Endothelial cell of umbilical vein (primary cell): Measurements from ENCODE around the gene CD58. TPM values are rescaled to one million over a fixed set of nuclear protein-coding genes. Genes with fewer than 3 reads are reported as not detected.
"Not testable (repeated sequence)": the region's sequence is repeated elsewhere in the genome, so short reads cannot be mapped to it uniquely, and the experiment has no call there.

Experiments
- BruUV-seq: library from RNA; stranded (reverse); fragments of 400-500 nt; replicated peaks from 2 replicates; lab custom pipeline; 2021; lab: Mats Ljungman, UMichigan
- CTCF ChIA-PET: fragments of 300-600, 350-600 bp; sonication (Branson Sonifier 250); formaldehyde crosslinking; loops from one replicate; lab custom pipeline; 2021; ENCODE audit warnings: antibody characterized with exemption, inconsistent platforms; lab: Charles Lee
- POLR2A ChIA-PET: fragments of 300-600, 350-600 bp; sonication (Branson Sonifier 250); formaldehyde crosslinking; loops from one replicate; lab custom pipeline; 2021; ENCODE audit warnings: antibody characterized with exemption, inconsistent platforms; lab: Charles Lee
- DNase-seq: peaks from one replicate; pipeline ENCODE4 v3.0.0-alpha.2; 2011; ENCODE audit warnings: low read depth, low spot score
- FAIRE-seq: peaks from 2 replicates; lab custom pipeline; 2011; peaks lifted over from hg19 to GRCh38; lab: Jason Lieb, UNC
- H2AFZ ChIP-seq: 2 replicates; pipeline ENCODE4 v1.6.0; 2012; ENCODE audit warnings: low read depth, low read length, control low read depth, inconsistent platforms
- H3K27ac ChIP-seq: 2 replicates; pipeline ENCODE4 v1.5.1; 2011; ENCODE audit warnings: low read depth, mild to moderate bottlenecking, control low read depth, low read length, moderate library complexity; ENCODE audit not compliant: insufficient read depth
- H3K27me3 ChIP-seq, 2 experiments: 2 replicates each; pipeline versions ENCODE4 v1.6.0 to v1.6.1; 2011; ENCODE audit warnings: low read length in 2 of 2, mixed read lengths in 1 of 2; ENCODE audit not compliant: control insufficient read depth in 2 of 2, insufficient read depth in 2 of 2
- H3K36me3 ChIP-seq, 2 experiments: 2 replicates in 1 of 2; 3 replicates in 1 of 2; pipeline ENCODE4 v1.5.1; 2011; ENCODE audit warnings: low read length in 2 of 2, mild to moderate bottlenecking in 1 of 2, moderate library complexity in 1 of 2; ENCODE audit not compliant: control insufficient read depth in 2 of 2, insufficient read depth in 2 of 2; ENCODE audit errors: extremely low read depth in 1 of 2
- H3K4me1 ChIP-seq: 3 replicates; pipeline ENCODE4 v1.5.1; 2011; ENCODE audit warnings: mild to moderate bottlenecking, low read length; ENCODE audit not compliant: control insufficient read depth, insufficient read depth; ENCODE audit errors: extremely low read depth
- H3K4me2 ChIP-seq: 2 replicates; pipeline ENCODE4 v1.6.1; 2011; ENCODE audit warnings: low read length, control low read depth, mixed read lengths; ENCODE audit not compliant: insufficient read depth
- H3K4me3 ChIP-seq, 3 experiments: fragments of 200-600 bp in 1 of 3; sonication (generic), shearing (Covaris generic) in 1 of 3; replicated peaks in 1 of 3; 2 replicates each; pipeline ENCODE4 v1.5.1; 2011 to 2016; ENCODE audit warnings: control low read depth in 3 of 3, low read length in 3 of 3, mild to moderate bottlenecking in 2 of 3, inconsistent platforms in 1 of 3, low read depth in 1 of 3, moderate library complexity in 1 of 3; ENCODE audit not compliant: insufficient read depth in 1 of 3
- H3K79me2 ChIP-seq: 2 replicates; pipeline ENCODE4 v1.6.0; 2012; ENCODE audit warnings: low read length, inconsistent platforms; ENCODE audit not compliant: control insufficient read depth, insufficient read depth
- H3K9ac ChIP-seq: replicated peaks from 2 replicates; pipeline ENCODE3; 2011; ENCODE audit warnings: low read length, control low read depth; ENCODE audit not compliant: insufficient read depth; ENCODE audit errors: extremely low read depth
- H3K9me1 ChIP-seq: replicated peaks from 3 replicates; pipeline ENCODE4 v1.6.0; 2011; ENCODE audit warnings: mild to moderate bottlenecking, low read length; ENCODE audit not compliant: control insufficient read depth, insufficient read depth; ENCODE audit errors: extremely low read depth
- H3K9me3 ChIP-seq: replicated peaks from 2 replicates; pipeline ENCODE4 v1.5.1; 2012; ENCODE audit warnings: low read length, inconsistent platforms; ENCODE audit not compliant: control insufficient read depth, insufficient read depth
- H4K20me1 ChIP-seq: replicated peaks from 2 replicates; pipeline ENCODE3; 2011; ENCODE audit warnings: mild to moderate bottlenecking, low read length; ENCODE audit not compliant: control insufficient read depth, insufficient read depth; ENCODE audit errors: extremely low read depth
- EZH2 ChIP-seq: IDR thresholded peaks from 2 replicates; pipeline ENCODE4 v1.6.1; 2012; ENCODE audit warnings: borderline replicate concordance, low read depth, mild to moderate bottlenecking, moderate library complexity, low read length, inconsistent platforms; ENCODE audit not compliant: severe bottlenecking
- FOS ChIP-seq: IDR thresholded peaks from 2 replicates; pipeline ENCODE4 v1.6.1; 2011; ENCODE audit warnings: mild to moderate bottlenecking, low read length, moderate library complexity, borderline replicate concordance; ENCODE audit not compliant: insufficient read depth
- GATA2 ChIP-seq: IDR thresholded peaks from 2 replicates; pipeline ENCODE4 v1.7.0; 2011; ENCODE audit warnings: low read depth, mild to moderate bottlenecking, moderate library complexity, mixed read lengths, low read length; ENCODE audit not compliant: insufficient read length, insufficient read depth
- JUN ChIP-seq: IDR thresholded peaks from 2 replicates; pipeline ENCODE4 v1.6.1; 2011; ENCODE audit warnings: borderline replicate concordance, low read depth; ENCODE audit not compliant: insufficient read length, insufficient read depth
- MAX ChIP-seq: IDR thresholded peaks from 2 replicates; pipeline ENCODE4 v1.6.1; 2011; ENCODE audit not compliant: insufficient read depth, insufficient read length
- MYC ChIP-seq: IDR thresholded peaks from one replicate; pipeline ENCODE4 v1.6.1; 2011; ENCODE audit warnings: mild to moderate bottlenecking, low read depth, low read length
- POLR2A ChIP-seq: IDR thresholded peaks from 2 replicates; pipeline ENCODE4 v1.6.1; 2012; ENCODE audit warnings: low read depth, mild to moderate bottlenecking, control low read depth, low read length
- POLR2AphosphoS5 ChIP-seq: IDR thresholded peaks from 2 replicates; pipeline ENCODE4 v1.6.1; 2012; ENCODE audit warnings: low read depth, mild to moderate bottlenecking, control low read depth, low read length, moderate library complexity; ENCODE audit not compliant: insufficient read depth
- dilution Hi-C: fragments of 300-500 bp; cut with MboI; formaldehyde crosslinking; loops from one replicate; pipeline ENCODE4 v1.15.0; 2019; ENCODE audit warnings: low sequenced_read_pairs; ENCODE audit not compliant: extremely low pct_ligation_motif_present
- intact Hi-C: fragments of 100-400 bp; cut with micrococcal nuclease; formaldehyde crosslinking; loops from one replicate; pipeline ENCODE4 v1.10.0; 2022
- polyA plus RNA-seq, 4 experiments: library from polyadenylated mRNA; depleted of rRNA in 3 of 4; stranded (reverse) in 3 of 4; unstranded in 1 of 4; fragments of >200 nt; gene quantifications; 2 replicates each; pipeline versions ENCODE4 v1.2.1 to v1.2.3, GENCODE V29; 2011 to 2012; ENCODE audit warnings: missing spikeins in 1 of 4
- total RNA-seq: library from RNA; stranded (reverse); gene quantifications from 2 replicates; pipeline ENCODE4 v1.2.3, GENCODE V29; 2021
- TF ChIP-seq, protein P1 (sequence below), 2 donors: IDR thresholded peaks; 1 replicate in 1 of 2; 2 replicates in 1 of 2; pipeline ENCODE4 v1.5.1; 2011; ENCODE audit warnings: low read length in 2 of 2, mild to moderate bottlenecking in 2 of 2, moderate library complexity in 2 of 2, control low read depth in 1 of 2, inconsistent platforms in 1 of 2, low read depth in 1 of 2; ENCODE audit not compliant: insufficient read depth in 1 of 2; ENCODE audit errors: extremely low read depth in 1 of 2

CD58 gene
- total and polyA plus RNA-seq, 2 donors (not counting 3 experiments of a cell fraction or from before 2014, with no cell fraction given) = 9.8 to 12.7 TPM

DNA sequence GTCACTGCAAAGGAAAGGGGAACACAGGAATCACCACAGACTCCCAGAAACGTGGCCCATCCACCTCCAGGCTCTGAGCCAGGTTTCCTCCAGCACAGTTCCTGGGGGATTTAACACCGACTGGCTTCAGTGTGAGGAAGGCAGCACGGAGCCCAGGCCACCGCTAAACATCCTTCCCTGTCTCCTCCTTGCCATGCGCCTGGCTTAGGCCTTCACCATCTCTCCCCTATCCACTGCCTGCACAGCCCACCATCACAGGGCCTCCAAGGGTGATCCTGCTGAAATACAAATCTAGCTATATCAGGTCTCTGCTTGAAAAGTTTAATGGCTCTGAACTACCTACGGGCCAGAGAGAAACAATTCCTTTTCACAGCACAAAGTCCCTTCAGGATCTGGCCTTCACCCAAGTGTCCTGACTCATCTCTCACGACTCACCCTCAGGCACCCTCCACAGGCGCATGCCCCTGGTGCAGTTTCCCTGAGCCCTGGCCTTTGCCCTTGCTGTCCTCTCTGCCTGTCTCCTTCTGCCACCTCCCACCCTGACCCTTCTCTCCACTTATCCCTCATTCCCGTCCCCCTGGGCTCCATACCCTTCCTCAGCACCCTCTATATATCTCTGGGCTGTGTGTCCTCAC, 18.4 kb upstream of the CD58 start:
- H2AFZ ChIP-seq, H4K20me1 ChIP-seq, H3K4me3 ChIP-seq, H3K9me3 ChIP-seq, H3K9ac ChIP-seq, intact Hi-C loops, H3K4me2 ChIP-seq, H3K27ac ChIP-seq, DNase-seq, BruUV-seq, H3K9me1 ChIP-seq, H3K4me1 ChIP-seq, H3K27me3 ChIP-seq, H3K79me2 ChIP-seq, dilution Hi-C loops, POLR2A ChIA-PET, H3K36me3 ChIP-seq: not testable (repeated sequence)
- TF ChIP-seq FOS = peak; percentile 18
- peak; percentile 81 for FAIRE-seq
- CTCF ChIA-PET = interaction anchor here (1.9 kb wide), 1 partner anchor 15 kb away, joined by 9 read pairs; no protein-coding TSS in a partner anchor

DNA sequence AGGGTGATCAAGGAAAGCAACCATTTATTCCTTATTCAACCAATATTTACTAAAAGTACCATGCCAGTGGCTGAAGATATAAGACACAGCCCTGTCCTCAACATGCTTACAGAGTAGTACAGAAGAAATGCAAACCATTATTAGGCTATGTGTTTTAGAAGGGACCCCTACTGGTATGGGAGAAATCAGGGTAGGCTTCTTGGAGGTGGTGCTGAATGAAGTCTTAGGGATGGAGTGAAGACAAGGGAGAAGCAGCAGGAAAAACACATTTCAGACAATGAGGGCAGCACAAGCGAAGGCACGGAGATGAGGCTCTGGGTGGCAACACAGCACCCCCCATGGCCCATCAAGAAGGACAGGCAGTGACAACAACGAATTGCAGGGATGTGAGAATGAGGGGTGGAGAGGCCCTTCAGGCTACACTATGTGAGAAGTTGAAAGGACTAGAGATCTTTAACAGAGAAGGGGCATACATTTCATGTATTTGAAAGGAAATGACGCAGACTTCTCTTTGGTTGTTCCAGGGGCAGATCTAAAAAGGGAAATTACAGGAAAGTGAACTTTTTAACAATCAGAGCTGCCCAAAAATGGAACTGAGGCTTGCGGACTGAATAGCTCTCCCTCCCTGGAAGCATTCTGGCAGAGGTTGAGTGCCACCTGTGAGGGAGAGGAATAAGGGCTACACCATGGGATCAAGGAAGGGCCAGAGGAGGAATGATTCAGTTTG, 16.8 kb upstream of the CD58 start:
- Histone ChIP-seq H3K36me3 (no peaks in the 10 kb centered on the region), H3K9me3 (no peaks in the 10 kb centered on the region), H3K9me1 (no peaks in the 10 kb centered on the region), H3K4me1 (peaks cover 6% of the 10 kb centered on the region), H3K4me2 (peak overlapping the region; percentile 13), H3K27ac (no peak overlapping the region), H3K79me2 (no peaks in the 10 kb centered on the region), H4K20me1 (no peaks in the 10 kb centered on the region), H3K27me3 (no peaks in the 10 kb centered on the region), H3K9ac (no peak overlapping the region), H3K4me3 (no peak overlapping the region), H2AFZ (peak overlapping the region; percentile 58)
- DNase-seq (no peak), FAIRE-seq (peak; percentile 79)
- no TSS peak for BruUV-seq
- POLR2A ChIA-PET = no interaction called here
- dilution Hi-C loops (no loop called here), intact Hi-C loops (no loop called here)
- CTCF ChIA-PET = interaction anchor here (0.8 to 2.0 kb wide), 3 partner anchors 9 to 78 kb away, joined by 3 to 9 read pairs (median 7); no protein-coding TSS in a partner anchor
- TF ChIP-seq, protein P1, sequence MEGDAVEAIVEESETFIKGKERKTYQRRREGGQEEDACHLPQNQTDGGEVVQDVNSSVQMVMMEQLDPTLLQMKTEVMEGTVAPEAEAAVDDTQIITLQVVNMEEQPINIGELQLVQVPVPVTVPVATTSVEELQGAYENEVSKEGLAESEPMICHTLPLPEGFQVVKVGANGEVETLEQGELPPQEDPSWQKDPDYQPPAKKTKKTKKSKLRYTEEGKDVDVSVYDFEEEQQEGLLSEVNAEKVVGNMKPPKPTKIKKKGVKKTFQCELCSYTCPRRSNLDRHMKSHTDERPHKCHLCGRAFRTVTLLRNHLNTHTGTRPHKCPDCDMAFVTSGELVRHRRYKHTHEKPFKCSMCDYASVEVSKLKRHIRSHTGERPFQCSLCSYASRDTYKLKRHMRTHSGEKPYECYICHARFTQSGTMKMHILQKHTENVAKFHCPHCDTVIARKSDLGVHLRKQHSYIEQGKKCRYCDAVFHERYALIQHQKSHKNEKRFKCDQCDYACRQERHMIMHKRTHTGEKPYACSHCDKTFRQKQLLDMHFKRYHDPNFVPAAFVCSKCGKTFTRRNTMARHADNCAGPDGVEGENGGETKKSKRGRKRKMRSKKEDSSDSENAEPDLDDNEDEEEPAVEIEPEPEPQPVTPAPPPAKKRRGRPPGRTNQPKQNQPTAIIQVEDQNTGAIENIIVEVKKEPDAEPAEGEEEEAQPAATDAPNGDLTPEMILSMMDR (IDR thresholded peaks at IDR 0.05; ENCODE audit: extremely low read depth in 1 of 2, insufficient read depth in 1 of 2, low read depth in 1 of 2, low read length in 2 of 2) = no peak
- TF ChIP-seq EZH2 = no peak
- no peak for TF ChIP-seq MYC
- no peak for TF ChIP-seq GATA2
- TF ChIP-seq JUN = no peak
- TF ChIP-seq POLR2AphosphoS5 = no peak
- TF ChIP-seq FOS = no peak
- TF ChIP-seq POLR2A = no peak
- TF ChIP-seq MAX = no peak
